Cortex of kidney (tissue), 1 donor: ENCODE data around the gene SPOCK1.

Experiments
- DNase-seq: peaks from one replicate; lab custom pipeline; 2025; lab: John Stamatoyannopoulos, UW

The SPOCK1 gene

DNA sequence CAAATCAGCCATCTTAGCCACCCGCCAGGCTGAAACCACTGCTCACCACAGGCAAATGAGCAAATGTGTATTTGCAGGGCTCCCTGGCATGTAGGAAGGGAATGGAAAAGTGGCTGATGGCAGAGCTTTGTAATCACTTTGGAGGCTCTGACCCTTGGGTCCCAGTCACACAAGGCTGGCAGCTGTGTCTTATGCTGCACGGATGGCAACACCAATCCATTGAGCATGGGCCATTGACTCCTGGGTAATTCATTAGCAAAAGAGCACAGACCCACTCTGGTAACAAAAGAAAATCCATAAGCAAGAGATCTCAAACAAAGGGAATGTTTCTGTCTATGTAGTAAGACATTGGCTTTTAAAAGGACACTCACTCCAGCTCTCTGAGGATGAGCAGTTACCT, 57.6 kb downstream of the SPOCK1 start:
- DNase-seq = no peak

DNA sequence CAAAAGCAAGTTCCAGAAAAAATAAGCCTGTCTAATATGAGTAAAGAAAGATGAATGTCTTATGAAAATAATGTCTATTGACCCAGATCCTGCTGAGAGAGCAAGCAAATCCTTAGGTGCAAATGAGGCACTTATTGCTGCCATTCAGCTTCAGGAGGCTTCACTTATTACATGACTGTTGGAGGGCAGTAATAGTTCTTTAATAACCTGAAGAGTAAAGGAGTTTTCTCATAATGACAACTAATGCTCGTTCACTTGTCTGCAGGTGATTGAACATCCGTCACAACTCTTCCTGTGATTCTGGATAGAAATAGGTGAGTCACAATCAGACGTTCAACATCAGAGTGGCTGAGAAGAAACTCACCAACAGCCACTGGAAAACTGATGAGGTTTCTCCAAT, 58.3 kb downstream of the SPOCK1 start:
- DNase-seq = no peak

DNA sequence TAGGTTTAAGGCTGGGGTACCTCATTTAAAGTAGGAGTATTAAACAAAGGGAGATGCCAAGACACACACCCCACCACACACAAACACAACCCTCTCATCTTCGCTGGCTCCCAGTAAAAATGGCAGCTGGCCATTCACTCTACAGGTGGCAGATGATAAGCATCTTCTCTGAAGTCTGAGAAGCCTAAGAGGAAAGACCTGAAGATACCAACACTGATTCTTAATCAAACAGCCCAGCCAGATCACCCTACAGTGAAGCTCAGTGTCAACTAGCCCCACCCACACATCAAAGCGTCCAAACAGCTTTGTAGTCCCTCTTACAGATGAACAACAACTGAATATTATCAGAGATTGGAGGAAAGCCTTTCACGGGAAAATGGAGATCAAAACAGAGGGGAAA, 59.5 kb downstream of the SPOCK1 start:
- DNase-seq = no peak

DNA sequence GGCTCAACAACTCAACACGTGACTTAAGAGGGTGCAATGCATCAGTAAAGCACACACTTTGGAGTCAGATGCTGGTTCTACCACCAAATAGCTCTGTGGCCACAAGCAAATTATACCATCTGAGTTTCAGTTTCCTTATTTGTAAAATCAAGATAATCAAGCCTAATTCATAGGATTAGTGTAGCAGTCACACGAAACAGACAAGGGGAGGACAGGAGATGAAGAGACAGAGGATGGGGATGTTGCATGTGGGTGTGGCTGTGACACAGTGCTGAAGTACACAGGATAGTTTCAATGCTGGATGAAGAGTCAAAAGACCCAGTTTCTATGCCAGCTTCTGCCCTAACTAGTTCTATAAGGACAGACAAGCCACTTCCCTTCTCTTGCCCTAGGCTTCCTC, 60.2 kb downstream of the SPOCK1 start:
- DNase-seq = no peak

DNA sequence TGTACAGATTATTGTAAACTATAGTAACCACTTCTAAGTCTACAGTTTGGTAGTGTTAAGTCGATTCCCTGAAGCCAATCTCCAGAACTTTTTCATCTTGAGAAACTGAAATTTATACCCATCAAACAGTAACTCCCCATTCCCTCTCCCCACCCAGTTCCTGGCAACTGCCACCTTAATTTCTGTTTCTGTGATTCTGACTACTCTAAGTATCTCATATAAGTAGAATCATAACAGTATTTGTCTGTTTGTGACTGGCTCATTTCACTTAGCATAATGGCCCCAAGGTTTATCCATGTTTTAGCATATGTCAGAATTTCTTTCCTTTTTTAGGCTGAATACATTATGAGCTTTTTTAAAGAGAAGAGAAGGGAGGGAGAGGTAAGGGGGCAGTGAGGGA, 61.4 kb downstream of the SPOCK1 start:
- no peak for DNase-seq

DNA sequence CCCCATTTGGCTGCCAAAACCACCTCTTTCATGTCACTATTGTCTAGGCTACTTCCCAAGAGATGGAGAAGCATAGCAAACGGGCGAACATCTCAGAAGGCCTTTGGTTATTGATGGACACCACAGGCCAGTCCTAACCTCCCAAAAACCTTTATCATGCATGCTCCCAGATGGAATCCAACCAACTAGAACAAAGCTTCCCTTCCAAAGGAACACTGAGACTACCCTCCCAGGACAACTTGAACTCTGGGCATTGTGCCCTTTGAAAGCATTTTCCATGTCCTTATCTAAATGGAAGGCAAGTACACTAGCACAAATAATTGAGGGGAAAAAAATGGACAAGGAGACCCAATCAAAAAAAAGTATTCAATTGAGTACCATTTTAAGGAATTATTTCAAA, 65.6 kb downstream of the SPOCK1 start:
- no peak for DNase-seq

DNA sequence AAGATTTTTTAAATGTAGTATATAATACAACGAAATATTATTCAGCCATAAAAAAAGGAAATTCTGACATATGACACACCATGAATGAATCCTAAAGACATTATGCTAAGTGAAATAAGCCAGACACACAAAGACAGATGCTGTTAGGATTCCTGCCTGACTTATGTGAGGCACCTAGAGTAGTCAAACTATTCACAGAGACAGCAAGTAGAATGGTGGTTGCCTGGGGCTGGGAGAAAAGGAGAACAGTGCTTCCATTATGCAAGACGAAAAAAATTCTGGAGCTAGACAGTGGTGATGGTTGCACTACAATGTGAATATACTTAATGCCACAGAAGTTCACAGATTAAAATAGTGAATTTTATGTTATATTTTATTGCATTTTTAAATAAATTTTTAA, 66.8 kb downstream of the SPOCK1 start:
- no peak for DNase-seq

DNA sequence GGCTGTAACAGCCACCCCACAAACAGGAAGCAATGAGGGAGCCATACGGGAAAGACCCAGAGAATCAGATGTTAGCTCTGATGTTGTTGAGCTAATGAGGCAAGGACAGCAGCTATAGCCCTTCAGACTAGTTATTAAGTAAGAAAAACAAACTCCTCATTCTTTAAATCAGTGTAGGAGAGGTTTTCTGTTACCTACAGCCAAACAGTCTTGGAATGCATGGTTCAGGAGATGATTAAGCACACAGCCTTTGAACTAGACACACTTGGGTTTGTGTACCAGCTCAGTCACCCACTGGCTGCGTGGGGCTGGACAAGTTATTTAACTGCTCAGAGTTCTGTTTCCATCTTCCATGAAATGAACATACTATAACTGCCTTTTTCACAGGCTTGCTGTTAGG, 68.1 kb downstream of the SPOCK1 start:
- no peak for DNase-seq

DNA sequence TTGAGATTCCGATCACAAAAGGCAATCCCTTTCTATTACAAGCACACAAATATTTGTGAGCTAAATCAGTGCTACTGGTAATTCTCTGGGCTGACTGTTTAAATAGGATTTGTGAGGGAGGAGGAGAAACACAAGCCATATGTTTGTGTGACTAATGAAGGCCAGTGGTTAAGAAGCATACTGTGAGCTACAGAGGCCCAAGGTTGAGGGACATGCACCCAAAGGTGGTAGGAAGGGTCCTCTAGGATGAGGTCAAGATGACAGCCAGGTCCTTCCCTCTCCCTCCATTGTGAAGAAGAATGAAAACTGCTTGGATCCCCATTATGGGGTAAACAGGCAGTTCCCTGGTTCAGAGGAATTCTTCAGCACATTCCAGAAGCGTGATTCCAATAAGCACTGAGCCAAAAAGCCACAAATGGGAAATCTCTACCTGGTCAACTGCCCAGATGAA, 83.9 kb downstream of the SPOCK1 start:
- DNase-seq = no peak

DNA sequence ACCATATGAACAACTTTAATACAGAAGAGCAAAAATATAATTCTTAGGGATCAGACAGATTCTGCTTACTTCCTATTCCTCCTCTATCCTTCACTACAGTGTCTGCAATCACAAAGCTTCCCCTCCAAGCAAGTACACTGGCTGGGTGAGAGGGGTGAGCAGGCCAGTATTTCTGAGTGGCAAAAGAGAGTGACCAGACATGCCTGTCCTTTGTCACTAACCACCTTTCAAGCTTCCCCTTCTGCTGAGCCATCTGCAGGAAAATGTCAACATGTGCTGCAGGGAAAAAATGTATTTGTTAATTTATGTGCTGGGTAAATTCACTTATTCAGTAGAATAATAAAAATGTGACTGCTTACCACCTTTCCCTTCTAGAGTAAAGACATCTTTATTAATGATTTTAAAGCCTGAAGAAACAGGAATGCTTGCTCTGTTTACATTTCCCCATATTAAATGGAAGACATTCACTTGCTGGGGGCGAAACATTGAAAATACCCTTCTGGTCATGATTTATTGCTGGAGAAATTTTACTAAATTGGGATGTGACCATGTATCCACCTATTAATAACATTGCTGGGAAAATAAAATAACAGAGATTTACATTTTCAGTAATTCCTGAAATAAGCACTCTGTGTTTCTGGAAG, 84.9 kb downstream of the SPOCK1 start:
- no peak for DNase-seq

DNA sequence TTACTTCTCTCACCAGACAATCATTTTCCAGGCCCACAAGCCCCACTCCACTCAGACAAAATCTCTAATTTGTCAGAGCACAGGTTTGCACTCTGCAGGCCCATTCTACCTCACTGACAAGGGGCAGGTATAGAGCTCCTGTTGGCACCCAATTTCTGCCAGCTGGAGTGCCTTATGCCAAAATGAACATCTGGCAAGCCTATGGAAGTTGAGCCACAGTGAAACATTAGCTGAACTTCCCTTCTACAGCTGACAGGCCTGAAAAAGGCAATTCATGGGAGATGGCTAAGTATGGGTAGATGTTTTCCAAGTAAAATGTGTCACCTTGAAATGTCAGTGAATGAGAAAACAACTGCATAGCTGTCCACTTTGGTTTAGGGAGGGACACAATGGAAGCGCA, 87.0 kb downstream of the SPOCK1 start:
- no peak for DNase-seq

DNA sequence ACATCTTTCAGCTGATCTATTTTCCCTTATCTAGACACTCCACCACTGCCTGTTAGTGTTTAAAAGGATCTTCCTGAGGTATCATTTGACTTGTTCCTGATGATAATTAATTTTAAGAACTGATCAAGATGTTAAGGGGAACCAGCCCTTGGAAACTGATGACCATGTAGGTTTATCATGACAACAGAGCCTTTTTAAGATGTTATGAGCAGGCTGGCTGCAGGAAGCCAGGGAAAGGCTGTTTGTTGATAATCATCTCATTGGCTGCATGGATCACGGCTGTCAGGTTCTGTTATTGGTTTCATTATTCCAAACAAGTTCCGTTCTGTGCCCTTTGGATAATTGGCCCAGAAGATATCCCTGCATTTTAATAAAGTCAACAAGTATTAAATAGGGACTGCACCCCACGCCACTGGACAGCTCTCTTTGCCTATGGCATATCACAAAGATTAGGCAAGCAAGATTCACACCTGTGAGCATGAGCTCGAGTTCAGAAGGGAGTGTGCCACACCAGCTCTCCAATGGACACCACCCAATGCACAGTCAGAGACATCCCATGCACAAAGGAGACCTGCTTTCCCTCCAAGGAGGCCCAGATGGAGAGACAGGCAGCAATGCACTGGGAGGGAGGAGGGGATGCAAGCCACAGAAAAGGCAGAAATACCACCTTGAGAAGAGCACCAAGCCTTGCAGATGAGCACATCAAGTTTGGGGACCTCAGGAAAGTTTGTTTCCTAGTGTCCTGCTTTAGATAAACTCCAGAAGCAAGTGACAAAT, 88.7 kb downstream of the SPOCK1 start:
- no peak for DNase-seq

DNA sequence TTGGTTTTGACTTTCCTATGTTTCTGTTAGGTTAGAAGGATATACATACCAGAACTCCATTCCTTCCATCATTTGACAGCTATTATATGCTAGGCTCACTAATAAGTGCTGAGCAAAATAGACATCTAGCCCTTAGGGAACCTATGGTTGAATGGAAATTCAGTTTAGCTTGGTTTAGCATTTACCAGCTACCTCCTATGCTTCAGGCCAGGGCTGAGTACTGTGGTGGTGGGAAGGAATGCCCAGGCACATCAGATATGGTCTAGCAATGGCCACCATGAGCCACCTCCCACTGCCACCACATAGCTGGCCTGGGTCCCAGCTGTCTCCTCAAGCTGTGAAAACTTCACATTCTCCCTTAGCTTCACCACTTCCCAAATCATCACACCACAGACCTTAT, 89.4 kb downstream of the SPOCK1 start:
- DNase-seq = no peak

DNA sequence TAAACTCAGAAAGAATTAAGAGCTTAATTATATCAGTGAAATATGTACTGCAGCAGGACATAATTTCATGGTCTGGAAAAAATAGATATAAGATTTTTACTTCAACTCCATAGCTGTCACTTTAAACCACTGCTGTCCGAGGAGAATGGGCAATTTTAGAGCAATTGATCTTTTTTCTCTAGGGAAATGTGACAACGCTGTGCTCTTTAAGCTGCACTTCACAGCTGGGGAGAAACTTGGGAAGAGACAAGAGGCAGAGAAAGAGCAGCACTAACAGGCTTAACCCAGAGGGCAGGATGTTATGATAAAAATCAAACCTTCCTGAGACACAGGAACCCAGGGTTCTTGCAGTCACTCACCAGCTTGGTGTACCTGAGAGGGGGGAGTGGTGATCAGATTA, 92.0 kb downstream of the SPOCK1 start:
- no peak for DNase-seq

DNA sequence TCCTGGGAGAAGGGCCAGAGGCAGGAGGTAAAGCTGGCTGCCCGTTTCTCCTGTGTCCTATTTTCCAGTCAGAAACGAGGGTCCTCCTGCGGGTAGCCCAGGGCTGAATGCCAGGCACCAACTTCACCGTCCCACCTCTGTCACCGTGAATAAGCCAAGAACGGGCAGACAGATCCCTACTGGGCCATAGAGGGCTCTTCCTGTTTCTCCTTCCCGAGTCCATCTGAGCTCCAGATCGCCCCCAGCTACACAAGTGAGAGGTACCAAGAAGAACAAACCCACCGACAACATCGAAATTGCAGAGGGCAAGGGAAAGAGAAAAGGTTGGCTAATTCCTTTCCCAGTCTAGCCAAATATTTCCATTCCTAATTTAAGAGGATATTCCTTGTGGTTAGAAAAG, 93.7 kb downstream of the SPOCK1 start:
- no peak for DNase-seq

DNA sequence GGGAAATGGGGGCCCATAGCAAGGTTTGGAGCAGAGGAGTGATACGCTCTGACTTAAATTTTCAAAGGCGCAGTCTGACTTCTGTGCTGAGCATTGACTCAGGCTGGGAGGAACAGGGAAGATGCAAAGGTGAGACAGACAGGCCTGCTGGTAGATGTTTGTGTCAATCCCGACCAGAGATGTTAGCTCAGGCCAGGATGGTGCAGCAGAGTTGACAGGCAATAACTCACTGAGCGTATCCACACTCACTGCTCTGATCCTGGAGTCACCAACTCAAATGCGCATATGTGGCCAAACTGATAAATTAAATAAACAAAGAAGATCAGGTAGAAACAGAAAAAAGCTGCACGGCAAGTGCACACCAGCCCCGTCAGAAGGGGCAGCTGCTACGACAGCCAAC, 95.3 kb downstream of the SPOCK1 start:
- no peak for DNase-seq

DNA sequence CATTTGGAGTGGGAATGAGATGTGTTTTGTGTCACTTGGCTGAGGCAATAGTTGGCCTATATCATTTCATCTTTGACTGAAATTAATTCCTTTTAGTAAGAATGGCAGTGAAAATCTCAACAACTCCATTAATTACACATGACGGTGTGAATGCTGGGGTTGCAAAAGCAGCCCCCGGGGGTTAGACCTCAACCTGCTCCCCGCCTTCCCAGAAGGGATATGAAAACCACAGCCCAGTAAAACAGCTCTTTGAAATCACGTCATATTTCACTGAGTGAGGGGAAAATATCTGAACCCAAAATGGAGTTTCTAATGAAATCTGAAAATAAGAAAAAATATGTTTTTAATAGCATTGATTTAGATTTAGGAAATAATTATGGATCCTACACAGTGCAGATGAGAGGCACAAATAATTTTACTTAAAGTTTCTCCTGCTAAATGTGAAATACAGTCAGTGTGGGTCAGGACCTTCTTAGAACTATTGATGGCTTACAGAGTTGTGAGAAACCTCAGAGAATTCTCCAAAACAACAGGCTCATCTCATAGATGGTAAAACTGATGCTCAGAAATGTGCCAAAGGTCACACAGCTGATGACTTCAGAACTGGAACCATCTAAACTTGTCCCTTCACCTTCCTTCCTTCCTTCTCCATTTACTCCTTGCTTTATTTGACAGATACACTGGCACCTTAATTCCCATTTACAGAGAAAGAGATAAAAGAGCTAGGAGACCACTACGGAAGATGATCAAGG, 96.5 kb downstream of the SPOCK1 start:
- no peak for DNase-seq

DNA sequence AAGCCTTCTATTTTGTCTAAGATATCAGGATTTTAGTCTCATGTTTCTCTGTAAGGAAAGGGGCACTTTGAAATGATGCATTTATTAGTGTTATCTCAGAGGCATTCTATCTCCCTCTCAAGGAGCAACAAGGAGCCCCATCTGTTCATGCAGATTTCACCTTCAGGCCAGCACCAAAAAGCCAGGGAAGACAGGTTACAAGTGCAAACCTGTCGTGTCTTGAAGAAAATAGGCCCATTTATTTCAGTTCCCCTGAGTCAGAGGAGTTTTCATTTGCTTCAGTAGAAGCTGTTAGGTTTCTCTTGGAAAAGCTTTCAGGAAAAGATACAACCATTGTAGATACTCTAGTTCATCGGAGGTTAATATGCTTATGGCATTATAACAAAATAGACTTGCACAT, 97.2 kb downstream of the SPOCK1 start:
- no peak for DNase-seq

DNA sequence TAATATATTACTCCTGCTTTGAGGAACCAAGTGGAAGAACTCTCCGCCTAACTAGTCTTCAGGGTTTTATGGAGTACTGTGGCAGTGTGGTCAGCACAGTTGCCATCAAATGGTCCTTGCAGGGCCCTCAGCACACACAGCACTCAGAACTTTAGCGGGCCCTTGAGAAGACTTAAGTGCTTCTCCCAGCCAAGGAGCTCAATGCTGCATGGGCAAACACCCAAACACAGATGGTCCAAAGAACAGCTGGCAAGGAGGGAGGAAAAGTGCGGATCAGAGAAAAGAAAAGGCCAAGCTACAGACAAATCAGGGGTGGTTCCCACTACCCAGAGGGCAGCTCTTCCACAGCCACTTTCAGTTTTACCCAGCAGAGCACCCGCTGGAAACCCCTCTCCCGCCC, 98.6 kb downstream of the SPOCK1 start:
- no peak for DNase-seq

DNA sequence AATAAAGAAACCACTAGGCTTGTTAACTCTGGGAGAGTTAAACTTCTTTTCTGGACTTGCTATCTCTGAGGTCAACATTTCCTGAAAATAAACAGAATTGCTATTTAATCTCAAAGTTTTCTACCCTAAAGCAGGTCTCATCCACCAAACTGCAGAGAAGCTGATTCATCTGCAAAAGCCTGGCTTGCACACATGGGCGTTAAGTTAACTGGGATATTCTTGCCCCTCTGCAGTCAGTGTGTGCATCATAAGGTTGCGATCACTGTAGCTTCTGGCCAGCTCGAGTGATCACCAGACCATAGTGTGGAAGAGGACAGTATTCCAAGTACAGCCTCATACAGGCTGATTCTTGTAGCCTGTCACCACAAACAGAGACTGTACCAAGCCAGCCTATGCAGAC, 99.2 kb downstream of the SPOCK1 start:
- no peak for DNase-seq

DNA sequence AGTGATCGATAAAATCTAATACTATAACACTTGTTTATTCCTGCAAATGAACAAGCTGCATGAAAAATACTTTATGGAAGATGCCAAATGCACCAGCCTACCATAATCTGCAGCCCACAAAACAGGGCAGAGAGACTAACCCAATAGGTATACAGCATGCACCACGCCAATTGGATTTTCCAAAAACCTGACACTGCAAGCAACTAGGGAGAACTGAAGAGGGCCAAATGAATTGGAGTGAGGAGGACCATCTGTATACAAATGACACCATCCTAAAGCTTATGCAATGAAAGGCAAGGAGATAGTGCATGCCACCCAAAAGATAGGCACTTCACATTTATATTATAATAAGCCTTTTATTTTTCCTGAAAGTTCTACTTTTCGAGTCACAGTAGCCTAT, 100.4 kb downstream of the SPOCK1 start:
- DNase-seq = no peak

DNA sequence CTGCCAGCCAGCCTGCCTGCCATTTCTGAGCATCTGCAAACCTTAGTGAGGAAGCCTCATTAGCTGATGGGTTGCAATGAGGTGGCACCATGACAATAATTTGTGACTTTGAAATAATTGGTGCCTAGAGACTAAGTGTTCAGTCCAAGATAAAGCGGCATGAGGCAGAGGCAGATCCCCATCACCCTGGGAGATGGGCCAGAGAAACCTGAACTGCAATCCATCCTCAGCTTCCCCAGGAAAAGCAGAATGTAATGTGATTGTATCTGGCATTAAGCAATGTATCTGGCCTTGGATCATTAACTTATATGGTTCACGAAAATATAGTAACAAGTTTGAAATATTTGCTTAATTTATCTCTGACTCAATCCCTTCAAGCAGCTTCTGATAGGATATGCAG, 101.0 kb downstream of the SPOCK1 start:
- no peak for DNase-seq
